BLaER1 (cell line): ENCODE measurements around the gene MPPE1.

Source experiments
- H3K27ac ChIP-seq: shearing (Covaris generic); formaldehyde crosslinking; 2 replicates; pipeline ENCODE4 v1.8.1; 2022
- H3K27me3 ChIP-seq: shearing (Covaris generic); formaldehyde crosslinking; 2 replicates; pipeline ENCODE4 v1.8.1; 2022
- H3K36me3 ChIP-seq: shearing (Covaris generic); formaldehyde crosslinking; 2 replicates; pipeline ENCODE4 v1.8.1; 2022
- H3K4me1 ChIP-seq: shearing (Covaris generic); formaldehyde crosslinking; 2 replicates; pipeline ENCODE4 v1.8.1; 2022
- H3K4me2 ChIP-seq: shearing (Covaris generic); formaldehyde crosslinking; 2 replicates; pipeline ENCODE4 v1.8.1; 2022
- H3K4me3 ChIP-seq: shearing (Covaris generic); formaldehyde crosslinking; 2 replicates; pipeline ENCODE4 v1.8.1; 2022
- H3K9ac ChIP-seq: shearing (Covaris generic); formaldehyde crosslinking; 2 replicates; pipeline ENCODE4 v1.8.1; 2022
- H3K9me3 ChIP-seq: shearing (Covaris generic); formaldehyde crosslinking; 2 replicates; pipeline ENCODE4 v1.8.1; 2022
- H4K20me1 ChIP-seq: shearing (Covaris generic); formaldehyde crosslinking; 2 replicates; pipeline ENCODE4 v1.8.1; 2022
- Cebpa-rat ChIP-seq: shearing (Covaris generic); IDR thresholded peaks from 2 replicates; pipeline ENCODE4 v1.8.1; 2022

MPPE1 gene

GRCh38 chr18:11845654-11846053 lies 62.5 kb downstream of the MPPE1 start:
- H3K27me3 ChIP-seq = no peaks in the 10 kb centered on the region
- H3K4me1 ChIP-seq = peaks cover 11% of the 10 kb centered on the region
- no peak overlapping the region for H3K4me3 ChIP-seq
- no peak for TF ChIP-seq Cebpa-rat
- H3K36me3 ChIP-seq = no peaks in the 10 kb centered on the region
- no peak overlapping the region for H3K9ac ChIP-seq
- no peaks in the 10 kb centered on the region for H3K9me3 ChIP-seq
- H3K27ac ChIP-seq = no peak overlapping the region
- H4K20me1 ChIP-seq = no peaks in the 10 kb centered on the region
- no peak overlapping the region for H3K4me2 ChIP-seq

GRCh38 chr18:11844436-11844835 lies 63.7 kb downstream of the MPPE1 start:
- Histone ChIP-seq H3K9ac (no peak overlapping the region), H3K27me3 (no peaks in the 10 kb centered on the region), H3K4me1 (no peaks in the 10 kb centered on the region), H3K4me3 (no peak overlapping the region), H4K20me1 (no peaks in the 10 kb centered on the region), H3K36me3 (no peaks in the 10 kb centered on the region), H3K9me3 (no peaks in the 10 kb centered on the region), H3K4me2 (no peak overlapping the region), H3K27ac (no peak overlapping the region)
- TF ChIP-seq Cebpa-rat = no peak

DNA sequence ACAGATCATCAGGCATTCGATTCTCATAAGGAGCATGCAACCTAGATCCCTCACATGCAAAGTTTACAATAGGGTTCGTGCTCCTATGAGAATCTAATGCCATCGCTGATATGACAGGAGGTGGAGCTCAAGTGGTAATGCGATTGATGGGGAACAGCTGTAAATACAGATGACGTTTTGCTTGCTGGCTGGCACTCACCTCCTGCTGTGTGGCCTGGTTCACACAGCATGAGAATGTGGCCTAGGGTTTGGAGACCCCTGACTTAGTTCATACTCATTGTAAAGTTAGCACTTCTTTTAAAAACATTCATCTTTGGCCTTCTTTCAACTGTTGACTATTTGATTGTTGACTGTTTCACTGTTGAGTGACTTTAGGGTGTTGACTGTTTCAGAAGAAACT lies 65.6 kb downstream of the MPPE1 start:
- no peaks in the 10 kb centered on the region for H3K27me3 ChIP-seq
- no peaks in the 10 kb centered on the region for H4K20me1 ChIP-seq
- H3K4me1 ChIP-seq = no peaks in the 10 kb centered on the region
- no peak overlapping the region for H3K4me3 ChIP-seq
- no peak overlapping the region for H3K27ac ChIP-seq
- no peak for TF ChIP-seq Cebpa-rat
- no peak overlapping the region for H3K4me2 ChIP-seq
- H3K9me3 ChIP-seq = no peaks in the 10 kb centered on the region
- H3K9ac ChIP-seq = no peak overlapping the region
- no peaks in the 10 kb centered on the region for H3K36me3 ChIP-seq

DNA sequence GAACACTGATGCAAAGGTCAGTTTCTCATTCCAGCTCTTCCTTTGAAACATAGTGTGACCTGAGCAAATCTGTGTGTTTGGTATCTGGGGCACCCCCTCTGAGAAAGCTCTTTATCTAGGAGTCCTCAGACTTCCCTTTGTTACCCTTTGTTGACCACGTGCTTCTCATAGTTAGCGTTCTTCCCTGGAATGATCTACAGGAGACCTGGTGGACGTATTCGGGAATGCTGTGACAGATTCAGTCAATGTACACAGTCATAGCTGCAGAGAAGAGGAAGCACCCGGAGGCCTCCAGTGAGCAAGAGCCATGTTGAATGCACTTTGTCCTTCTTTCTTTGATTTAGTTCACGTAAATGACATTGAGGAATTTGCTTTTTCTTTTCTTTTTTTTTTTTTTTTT lies 67.6 kb downstream of the MPPE1 start:
- H3K9ac ChIP-seq = no peak overlapping the region
- no peak overlapping the region for H3K4me3 ChIP-seq
- no peaks in the 10 kb centered on the region for H3K27me3 ChIP-seq
- no peaks in the 10 kb centered on the region for H4K20me1 ChIP-seq
- H3K4me2 ChIP-seq = no peak overlapping the region
- no peak for TF ChIP-seq Cebpa-rat
- H3K4me1 ChIP-seq = no peaks in the 10 kb centered on the region
- H3K27ac ChIP-seq = no peak overlapping the region
- H3K9me3 ChIP-seq = no peaks in the 10 kb centered on the region
- H3K36me3 ChIP-seq = no peaks in the 10 kb centered on the region

DNA sequence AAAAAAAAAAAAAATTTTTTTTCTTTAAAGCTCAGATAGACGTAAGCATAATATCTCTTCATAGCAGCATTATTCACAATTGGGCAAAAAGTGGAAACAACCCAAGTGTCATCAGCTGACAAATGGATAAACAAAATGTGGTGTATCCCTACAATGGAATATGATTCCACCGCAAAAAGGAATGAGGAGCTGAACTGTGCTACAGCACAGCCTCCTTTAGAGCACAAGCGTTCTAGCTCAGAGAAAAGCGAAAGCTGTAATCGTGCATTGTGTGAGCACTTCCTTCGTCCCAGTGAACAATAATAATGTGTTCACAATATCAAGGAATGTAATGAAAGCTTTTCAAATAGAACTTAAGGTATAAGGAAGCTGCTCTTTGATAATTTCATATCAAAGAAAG lies 68.6 kb downstream of the MPPE1 start:
- TF ChIP-seq Cebpa-rat = no peak
- Histone ChIP-seq H4K20me1 (no peaks in the 10 kb centered on the region), H3K9ac (no peak overlapping the region)

DNA sequence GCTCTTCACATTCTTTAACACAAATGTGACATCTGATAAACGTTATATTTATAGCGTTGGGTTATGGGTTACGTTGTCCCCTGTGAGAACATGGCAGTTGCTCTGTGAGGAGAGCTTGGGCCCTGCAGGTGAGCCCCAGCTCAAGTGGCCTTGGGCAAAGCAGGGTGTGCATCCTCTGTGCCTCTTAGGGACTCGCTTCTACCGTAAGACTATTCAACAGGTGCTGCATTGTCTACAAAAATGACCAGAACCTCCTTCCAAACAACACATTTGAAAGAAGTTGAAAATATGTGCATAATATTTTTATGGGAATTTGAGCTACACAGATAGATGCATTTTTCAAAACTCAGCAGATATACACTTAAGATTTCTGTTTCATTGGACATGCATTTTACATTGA lies 73.3 kb downstream of the MPPE1 start:
- Histone ChIP-seq H3K9me3 (no peaks in the 10 kb centered on the region), H3K4me3 (no peak overlapping the region), H3K4me1 (no peaks in the 10 kb centered on the region; the same call in 1 of the 2 replicates), H3K27me3 (no peaks in the 10 kb centered on the region), H4K20me1 (no peaks in the 10 kb centered on the region), H3K9ac (no peak overlapping the region), H3K4me2 (no peak overlapping the region), H3K27ac (no peak overlapping the region), H3K36me3 (no peaks in the 10 kb centered on the region)
- TF ChIP-seq Cebpa-rat = no peak

More for the DNA sequence above, 68.6 kb downstream of the MPPE1 start:
- Histone ChIP-seq H3K4me2 (no peak overlapping the region), H3K27me3 (no peaks in the 10 kb centered on the region), H3K4me1 (no peaks in the 10 kb centered on the region), H3K4me3 (no peak overlapping the region), H3K9me3 (no peaks in the 10 kb centered on the region), H3K36me3 (no peaks in the 10 kb centered on the region), H3K27ac (no peak overlapping the region)
